GM18951 (cell line): Measurements from ENCODE around the gene ZNF282.

Experiments used
- POLR2A ChIP-seq: IDR thresholded peaks from 4 replicates; pipeline ENCODE4 v1.6.1; 2011; ENCODE audit warnings: mild to moderate bottlenecking; ENCODE audit not compliant: insufficient read length, insufficient read depth; ENCODE audit errors: extremely low read depth
- in situ Hi-C: fragments of 300-500 bp; cut with MboI; formaldehyde crosslinking; loops from one replicate; pipeline ENCODE4 v1.12.0; 2022; ENCODE audit warnings: low sequenced_read_pairs, mixed read lengths, inconsistent platforms; ENCODE audit not compliant: unreplicated experiment

Gene ZNF282

DNA sequence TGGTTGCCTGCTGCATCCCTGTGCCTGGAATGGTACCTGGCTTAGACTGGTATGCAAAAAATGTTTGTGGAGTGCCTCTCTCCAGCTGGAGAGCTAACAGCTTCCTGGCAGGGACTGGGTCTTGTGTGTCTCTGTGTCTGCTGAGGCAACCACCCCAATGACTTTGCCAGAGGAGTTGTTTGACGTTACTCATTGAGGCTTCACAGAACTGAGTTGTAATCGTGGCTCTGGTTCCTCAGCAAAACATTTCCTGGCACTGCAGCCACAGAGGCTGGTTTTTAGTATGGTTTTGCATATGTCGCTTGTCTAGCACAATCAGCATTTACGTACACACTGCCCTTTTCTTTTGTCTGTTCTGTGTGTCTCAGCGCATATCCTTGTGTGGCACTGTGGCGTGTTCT, 7.5 kb downstream of the ZNF282 start:
- in situ Hi-C loops, result no loop called here
- no peak for TF ChIP-seq POLR2A

DNA sequence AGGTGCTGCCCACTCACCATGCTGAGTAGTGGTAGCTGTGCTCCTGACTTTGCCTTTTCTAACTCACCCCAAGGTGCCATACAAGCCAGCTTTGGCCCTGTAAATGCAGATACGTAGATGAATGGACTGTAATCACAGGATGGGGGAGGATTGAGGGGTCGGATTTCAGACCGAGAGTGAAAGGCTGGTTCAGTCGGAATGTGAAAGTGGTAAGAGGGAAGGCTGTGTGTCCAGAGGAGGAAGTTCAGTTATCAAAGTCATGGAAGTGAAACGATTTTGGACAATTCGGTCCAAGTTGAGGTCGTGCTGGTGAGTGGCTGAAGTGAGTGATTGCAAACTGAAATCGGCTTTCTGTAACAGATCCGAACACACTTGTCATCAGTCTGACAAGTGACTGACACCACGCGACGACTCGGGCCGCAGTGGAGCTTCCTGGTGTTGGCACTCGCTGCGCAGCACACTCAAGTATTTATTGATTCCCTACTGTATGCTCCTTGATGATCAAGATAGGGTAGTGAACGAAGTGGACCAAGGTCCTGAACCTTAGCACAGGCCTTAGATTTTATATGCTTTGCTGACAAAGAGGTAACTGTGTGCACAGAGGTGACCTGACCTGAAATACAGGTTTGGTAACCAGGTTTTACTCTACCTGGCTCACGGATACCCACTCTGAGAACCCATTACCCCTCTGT, 10.5 kb downstream of the ZNF282 start:
- in situ Hi-C loops, result no loop called here
- no peak for TF ChIP-seq POLR2A

- in situ Hi-C loops, result no loop called here
- no peak for TF ChIP-seq POLR2A
Measured at GRCh38 chr7:149207324-149208035, 12.1 kb downstream of the ZNF282 start.

GRCh38 chr7:149209518-149210269, 14.3 kb downstream of the ZNF282 start:
- no peak for TF ChIP-seq POLR2A
- in situ Hi-C loops, result no loop called here

- in situ Hi-C loops, result no loop called here
- no peak for TF ChIP-seq POLR2A
Measured at GRCh38 chr7:149210551-149210950, 15.2 kb downstream of the ZNF282 start.

- in situ Hi-C loops, result no loop called here
- no peak for TF ChIP-seq POLR2A
Measured at GRCh38 chr7:149214020-149214720, 18.8 kb downstream of the ZNF282 start.

DNA sequence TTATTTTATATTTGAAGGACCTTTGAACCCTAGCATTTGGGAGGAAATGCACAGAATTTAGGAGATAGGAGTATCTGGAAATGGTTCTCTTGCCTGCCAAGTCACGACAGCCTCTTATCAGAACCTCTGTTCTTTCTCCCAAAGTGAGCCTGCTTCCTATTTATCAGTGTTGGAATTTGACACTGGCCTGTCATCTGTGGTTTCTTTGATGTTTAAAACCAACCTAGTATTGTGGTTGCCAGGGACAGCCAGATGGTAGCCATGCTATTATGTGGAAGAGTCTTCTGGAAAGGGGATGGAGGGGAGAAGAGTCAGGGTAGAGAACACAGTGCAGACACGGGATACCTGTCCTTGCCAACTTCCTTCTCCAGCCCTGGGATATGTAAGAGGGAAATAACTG, 21.1 kb downstream of the ZNF282 start:
- TF ChIP-seq POLR2A, result no peak
- in situ Hi-C loops, result no loop called here

GRCh38 chr7:149217570-149217969, 22.2 kb downstream of the ZNF282 start:
- in situ Hi-C loops, result no loop called here
- TF ChIP-seq POLR2A, result no peak

DNA sequence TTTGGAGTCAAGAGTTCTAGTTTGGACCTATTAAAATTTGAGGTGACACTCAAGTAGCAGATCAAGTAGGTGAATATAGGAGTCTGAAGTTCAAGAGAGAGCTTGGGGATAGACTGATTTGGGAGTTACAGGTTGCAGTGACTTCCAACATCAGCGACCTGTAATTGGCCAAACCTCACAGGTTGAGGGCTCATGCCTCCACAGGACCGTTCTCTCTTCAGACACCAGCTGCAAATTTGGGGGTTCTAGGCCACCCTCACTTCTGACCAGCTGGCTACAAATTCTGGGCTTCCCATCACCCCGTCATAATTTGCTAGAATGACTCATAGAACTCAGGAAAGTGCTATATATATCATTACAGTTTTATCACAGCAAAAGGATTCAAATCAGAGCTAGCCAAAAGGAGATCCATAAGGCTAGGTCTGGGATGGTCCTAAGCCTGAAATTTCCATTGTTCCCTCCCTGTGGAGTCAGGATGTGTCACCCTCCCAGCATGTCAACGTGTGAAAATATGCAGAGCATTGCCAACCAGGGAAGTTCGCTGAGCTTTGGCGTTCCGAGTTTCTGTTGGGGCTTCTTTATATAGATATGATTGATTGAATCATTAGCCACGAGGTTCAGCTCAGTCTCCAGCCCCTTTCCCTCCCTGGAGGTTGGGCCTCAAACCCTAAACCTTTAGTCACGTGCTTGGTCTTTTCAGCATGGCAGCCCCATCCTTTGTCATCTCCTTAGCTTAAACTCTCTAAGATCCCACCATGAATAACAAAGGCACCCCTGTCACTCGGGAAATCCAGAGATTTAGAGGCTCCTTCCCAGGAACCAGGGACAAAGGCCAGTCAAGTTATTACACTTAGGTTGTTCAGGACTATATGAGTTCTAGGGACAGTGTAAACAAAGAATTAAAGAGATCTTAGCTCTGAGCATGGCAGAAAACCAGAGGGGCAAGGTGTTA, 23.4 kb downstream of the ZNF282 start:
- in situ Hi-C loops, result no loop called here
- no peak for TF ChIP-seq POLR2A

DNA sequence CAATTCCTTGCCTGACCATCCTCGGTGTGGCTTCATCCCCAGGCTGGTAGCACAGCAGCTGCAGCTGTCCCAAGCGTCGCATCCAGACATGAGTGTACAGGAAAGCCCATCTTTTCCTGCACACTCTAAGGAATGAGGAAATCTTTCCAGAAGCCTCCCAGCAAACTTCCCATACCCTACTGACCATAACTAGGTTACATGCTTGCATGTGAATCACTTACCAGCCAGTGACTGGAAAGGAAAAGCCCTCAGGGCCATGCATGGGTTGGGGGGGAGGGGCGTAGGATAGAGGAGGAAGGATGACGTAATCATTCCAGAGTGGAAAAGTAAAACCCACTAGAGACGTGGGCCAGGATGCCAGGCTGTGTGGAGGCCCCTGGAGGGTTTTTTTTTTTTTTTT, 25.2 kb downstream of the ZNF282 start:
- no peak for TF ChIP-seq POLR2A
- in situ Hi-C loops, result no loop called here

- in situ Hi-C loops, result no loop called here
- TF ChIP-seq POLR2A, result no peak
Measured at GRCh38 chr7:149223176-149223575, 27.8 kb downstream of the ZNF282 start.

- in situ Hi-C loops, result no loop called here
- TF ChIP-seq POLR2A, result no peak
Measured at GRCh38 chr7:149223761-149224160, 28.4 kb downstream of the ZNF282 start.
